Measurements from ENCODE around the gene SPN. TPM values are rescaled to one million over a fixed set of nuclear protein-coding genes. Genes with fewer than 3 reads are reported as not detected.
"Not testable (repeated sequence)": the region's sequence is repeated elsewhere in the genome, so short reads cannot be mapped to it uniquely, and the experiment has no call there.

The SPN gene
- total RNA-seq, 1 donor from 2014 or later, result 0.31 TPM

DNA sequence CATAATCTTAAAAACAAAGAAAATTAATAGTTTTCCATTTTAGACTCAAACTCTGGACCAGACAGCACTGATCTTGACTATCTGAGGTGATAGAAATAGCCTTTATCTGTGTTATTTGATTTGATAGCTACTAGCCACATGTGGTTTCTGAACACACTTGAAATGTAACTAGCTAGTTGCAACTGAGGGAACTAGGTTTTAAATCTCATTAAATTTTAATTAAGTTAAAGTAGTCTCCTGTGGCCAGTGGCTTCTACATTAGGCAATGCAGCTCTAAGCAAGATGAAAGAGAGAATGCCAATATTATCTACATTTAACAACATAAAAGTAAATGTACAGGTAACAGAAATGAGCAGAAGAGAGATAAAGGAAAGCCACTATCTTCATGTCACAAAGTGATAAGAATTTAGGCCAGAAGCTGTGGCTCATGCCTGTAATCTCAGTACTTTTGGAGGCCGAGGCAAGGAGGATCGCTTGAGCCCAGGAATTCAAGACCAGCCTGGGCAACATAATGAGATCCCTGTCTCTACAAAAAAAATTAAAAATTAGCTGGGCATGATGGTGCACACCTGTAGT is 11.2 kb upstream of the SPN start:
- TF ChIP-seq, protein P1, sequence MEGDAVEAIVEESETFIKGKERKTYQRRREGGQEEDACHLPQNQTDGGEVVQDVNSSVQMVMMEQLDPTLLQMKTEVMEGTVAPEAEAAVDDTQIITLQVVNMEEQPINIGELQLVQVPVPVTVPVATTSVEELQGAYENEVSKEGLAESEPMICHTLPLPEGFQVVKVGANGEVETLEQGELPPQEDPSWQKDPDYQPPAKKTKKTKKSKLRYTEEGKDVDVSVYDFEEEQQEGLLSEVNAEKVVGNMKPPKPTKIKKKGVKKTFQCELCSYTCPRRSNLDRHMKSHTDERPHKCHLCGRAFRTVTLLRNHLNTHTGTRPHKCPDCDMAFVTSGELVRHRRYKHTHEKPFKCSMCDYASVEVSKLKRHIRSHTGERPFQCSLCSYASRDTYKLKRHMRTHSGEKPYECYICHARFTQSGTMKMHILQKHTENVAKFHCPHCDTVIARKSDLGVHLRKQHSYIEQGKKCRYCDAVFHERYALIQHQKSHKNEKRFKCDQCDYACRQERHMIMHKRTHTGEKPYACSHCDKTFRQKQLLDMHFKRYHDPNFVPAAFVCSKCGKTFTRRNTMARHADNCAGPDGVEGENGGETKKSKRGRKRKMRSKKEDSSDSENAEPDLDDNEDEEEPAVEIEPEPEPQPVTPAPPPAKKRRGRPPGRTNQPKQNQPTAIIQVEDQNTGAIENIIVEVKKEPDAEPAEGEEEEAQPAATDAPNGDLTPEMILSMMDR (conservative IDR thresholded peaks at IDR 0.05), result no peak
- no peaks in the 10 kb centered on the region for H3K36me3 Mint-ChIP-seq
- H3K4me3 Mint-ChIP-seq, result no peak overlapping the region
- DNase-seq (ENCODE audit: extremely low spot score, unreplicated experiment), result no peak
- no peaks in the 10 kb centered on the region for H3K27me3 Mint-ChIP-seq
- peaks cover 15% of the 10 kb centered on the region for H3K4me1 Mint-ChIP-seq (ENCODE audit: unreplicated experiment)
- H3K27ac Mint-ChIP-seq, result no peak overlapping the region
- no peaks in the 10 kb centered on the region for H3K9me3 Mint-ChIP-seq

DNA sequence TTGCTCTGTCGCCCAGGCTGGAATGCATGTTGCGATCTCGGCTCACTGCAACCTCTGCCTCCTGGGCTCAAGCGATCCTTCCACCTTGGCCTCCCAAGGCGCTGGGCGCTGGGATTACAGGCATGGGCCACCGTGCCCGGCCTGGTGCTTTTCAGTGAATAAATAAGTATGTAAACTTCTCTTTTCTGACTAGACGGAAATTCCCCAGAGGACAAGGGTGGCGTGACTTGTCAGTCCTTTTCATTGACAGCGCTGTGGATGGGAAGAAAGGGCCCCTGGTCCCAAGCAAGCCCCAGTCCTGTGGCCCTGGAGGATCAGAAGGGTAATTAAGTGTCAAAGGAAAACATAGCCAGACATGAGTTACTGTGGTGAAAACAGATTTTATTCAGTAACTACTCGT is 9.6 kb upstream of the SPN start:
- DNase-seq (ENCODE audit: extremely low spot score, unreplicated experiment), result no peak
- TF ChIP-seq, protein P1 (conservative IDR thresholded peaks at IDR 0.05), result no peak
- H3K4me1 Mint-ChIP-seq (ENCODE audit: unreplicated experiment), result peaks cover 15% of the 10 kb centered on the region
- H3K27ac Mint-ChIP-seq, result no peak overlapping the region
- no peaks in the 10 kb centered on the region for H3K36me3 Mint-ChIP-seq
- H3K27me3 Mint-ChIP-seq, result no peaks in the 10 kb centered on the region
- H3K4me3 Mint-ChIP-seq, result no peak overlapping the region
- H3K9me3 Mint-ChIP-seq, result no peaks in the 10 kb centered on the region

DNA sequence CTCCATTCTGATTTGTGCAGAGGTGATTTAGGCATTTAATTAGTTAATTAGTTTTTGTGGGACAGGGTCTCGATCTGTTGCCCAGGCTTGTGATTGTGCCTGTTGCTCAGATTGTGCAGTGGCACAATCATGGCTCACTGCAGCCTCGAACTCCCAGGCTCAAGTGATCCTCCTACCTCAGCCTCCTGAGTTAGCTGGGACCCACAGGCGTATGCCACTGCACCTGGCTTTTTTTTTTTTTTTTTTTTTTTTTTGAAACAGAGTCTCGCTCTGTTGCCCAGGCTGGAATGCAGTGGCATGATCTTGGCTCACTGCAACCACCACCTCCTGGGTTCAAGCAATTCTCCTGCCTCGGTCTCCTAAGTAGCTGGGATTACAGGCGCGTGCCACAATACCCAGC is 9.2 kb upstream of the SPN start:
- H3K36me3 Mint-ChIP-seq; H3K9me3 Mint-ChIP-seq; H3K27ac Mint-ChIP-seq; H3K4me3 Mint-ChIP-seq; H3K27me3 Mint-ChIP-seq; DNase-seq (ENCODE audit: extremely low spot score, unreplicated experiment): not testable (repeated sequence)
- peaks cover 18% of the 10 kb centered on the region for H3K4me1 Mint-ChIP-seq (ENCODE audit: unreplicated experiment)

DNA sequence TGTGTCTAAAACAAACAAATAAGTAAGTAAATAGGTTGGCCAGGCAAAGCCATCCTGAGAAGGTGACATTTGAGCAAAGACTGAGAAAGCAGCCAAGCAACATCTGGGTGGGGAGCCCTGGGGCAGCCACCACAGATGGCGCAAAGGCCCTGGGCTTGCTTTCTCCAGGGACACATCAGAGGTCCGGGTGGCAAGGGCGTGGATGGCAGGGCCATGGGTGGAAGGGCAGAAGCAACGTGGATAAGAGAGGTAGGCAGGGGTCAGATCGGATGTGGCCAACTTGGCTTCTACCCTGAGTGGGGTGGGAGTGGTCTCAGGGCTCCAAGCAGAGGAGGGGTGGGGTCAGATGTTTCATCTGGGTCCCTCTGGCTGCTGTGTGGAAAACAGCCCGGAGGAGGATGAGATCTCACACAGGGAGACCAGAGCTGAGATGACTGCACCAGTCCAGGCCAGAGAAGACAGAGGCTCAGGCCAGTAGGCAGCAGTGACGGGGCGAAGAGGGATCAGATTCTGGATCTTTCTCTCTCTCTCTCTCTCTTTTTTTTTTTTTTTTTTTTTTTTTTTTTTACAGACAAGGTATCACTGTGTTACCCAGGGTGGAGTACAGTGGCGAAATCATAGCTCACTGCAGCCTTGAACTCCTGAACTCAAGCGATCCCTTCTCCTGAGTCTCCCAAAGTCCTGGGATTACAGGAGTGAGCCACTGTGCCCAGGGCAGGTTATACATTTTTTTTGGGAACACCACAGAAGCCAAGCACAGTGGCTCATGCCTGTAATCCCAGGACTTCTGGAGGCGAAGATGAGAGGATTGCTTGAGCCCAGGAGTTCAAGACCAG is 6.1 kb upstream of the SPN start:
- H3K36me3 Mint-ChIP-seq, result no peaks in the 10 kb centered on the region
- TF ChIP-seq, protein P1 (conservative IDR thresholded peaks at IDR 0.05), result no peak
- no peaks in the 10 kb centered on the region for H3K9me3 Mint-ChIP-seq

DNA sequence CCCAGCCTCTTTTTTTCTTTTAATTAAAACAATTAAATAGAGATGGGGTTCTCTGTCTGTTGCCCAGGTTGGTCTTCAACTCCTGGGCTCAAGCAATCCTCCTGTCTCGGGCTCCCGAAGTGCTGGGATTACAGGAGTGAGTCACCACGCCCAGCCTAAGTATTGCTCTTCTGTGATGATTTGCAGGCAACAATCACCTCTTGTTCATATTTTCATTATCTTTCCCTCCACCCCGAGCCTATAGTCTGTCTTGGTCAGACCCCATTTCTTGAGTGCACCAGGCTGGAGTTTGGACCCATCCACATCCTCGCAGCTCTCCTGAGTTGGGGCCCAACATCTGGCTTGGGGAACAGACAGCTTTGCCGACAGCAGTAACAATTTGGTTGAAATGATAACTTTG is 4.3 kb upstream of the SPN start:
- no peak overlapping the region for H3K4me3 Mint-ChIP-seq
- H3K4me1 Mint-ChIP-seq (ENCODE audit: unreplicated experiment), result peaks cover 11% of the 10 kb centered on the region
- no peak for DNase-seq (ENCODE audit: extremely low spot score, unreplicated experiment)
- TF ChIP-seq, protein P1 (conservative IDR thresholded peaks at IDR 0.05), result no peak
- no peaks in the 10 kb centered on the region for H3K9me3 Mint-ChIP-seq
- H3K36me3 Mint-ChIP-seq, result no peaks in the 10 kb centered on the region
- no peaks in the 10 kb centered on the region for H3K27me3 Mint-ChIP-seq
- no peak overlapping the region for H3K27ac Mint-ChIP-seq

More for the DNA sequence above, 6.1 kb upstream of the SPN start:
- H3K27me3 Mint-ChIP-seq, result no peaks in the 10 kb centered on the region
- peaks cover 13% of the 10 kb centered on the region for H3K4me1 Mint-ChIP-seq (ENCODE audit: unreplicated experiment)
- H3K27ac Mint-ChIP-seq, result no peak overlapping the region
- no peak overlapping the region for H3K4me3 Mint-ChIP-seq
- DNase-seq (ENCODE audit: extremely low spot score, unreplicated experiment), result no peak

DNA sequence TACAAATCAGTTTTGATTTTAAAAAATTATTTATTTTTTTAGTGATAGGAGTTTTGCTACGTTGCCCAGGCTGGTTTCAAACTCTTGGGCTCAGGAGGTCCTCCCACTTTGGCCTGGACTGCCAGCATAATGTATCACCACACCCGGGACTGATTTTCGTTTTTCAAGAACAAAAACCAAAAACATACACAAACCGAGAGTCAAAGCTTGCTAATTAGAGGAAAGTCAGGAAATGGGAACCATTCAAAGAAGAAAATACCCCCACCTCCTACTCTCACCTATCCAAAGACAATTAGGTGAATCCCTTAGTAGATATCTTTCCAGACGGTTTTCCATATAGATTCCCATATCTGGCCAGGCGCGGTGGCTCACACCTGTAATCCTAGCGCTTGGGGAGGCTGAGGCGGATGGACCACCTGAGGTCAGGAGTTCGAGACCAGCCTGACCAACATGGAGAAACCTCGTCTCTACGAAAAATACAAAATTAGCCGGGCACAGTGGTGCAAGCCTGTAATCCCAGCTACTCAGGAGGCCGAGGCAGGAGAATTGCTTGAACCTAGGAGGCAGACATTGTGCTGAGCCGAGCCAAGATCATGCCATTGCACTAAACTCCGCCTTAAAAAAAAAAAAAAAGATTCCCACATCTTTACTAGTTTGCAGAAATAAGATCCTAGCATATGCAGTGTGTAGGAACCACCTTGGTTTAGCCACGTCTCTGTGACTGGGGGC is 883 bp upstream of the SPN start:
- Mint-ChIP-seq H3K27me3 (no peaks in the 10 kb centered on the region), H3K4me3 (no peak overlapping the region), H3K9me3 (no peaks in the 10 kb centered on the region), H3K27ac (no peak overlapping the region), H3K4me1 (ENCODE audit: unreplicated experiment) (peaks cover 29% of the 10 kb centered on the region), H3K36me3 (no peaks in the 10 kb centered on the region)
- TF ChIP-seq, protein P1 (conservative IDR thresholded peaks at IDR 0.05), result no peak
- no peak for DNase-seq (ENCODE audit: extremely low spot score, unreplicated experiment)

All from type B pancreatic cell (in vitro differentiated cells).